CD4-positive, alpha-beta memory T cell (primary cell): Measurements from ENCODE around the gene WDR76. TPM values are rescaled to one million over a fixed set of nuclear protein-coding genes. Genes with fewer than 3 reads are reported as not detected.
A peak's percentile ranks its signal among the peaks of the same experiment; 100 is the strongest.

Source experiments
- CTCF ChIA-PET: fragments of 350-600 bp; sonication (Branson Sonifier 250); formaldehyde crosslinking; loops from one replicate; lab custom pipeline; 2021; ENCODE audit warnings: inconsistent platforms; ENCODE audit not compliant: partially characterized antibody; lab: Charles Lee
- POLR2A ChIA-PET: fragments of 350-600 bp; sonication (Branson Sonifier 250); formaldehyde crosslinking; loops from one replicate; lab custom pipeline; 2021; ENCODE audit not compliant: partially characterized antibody; lab: Charles Lee
- DNase-seq, 5 donors: peaks; one replicate each; pipeline versions ENCODE4 v3.0.0 to v3.0.0-alpha.2; 2020 to 2022; ENCODE audit warnings: mixed read lengths in 1 of 5
- H3K27ac ChIP-seq: one replicate; pipeline ENCODE4 v1.7.0; 2013; ENCODE audit warnings: low read depth, low read length
- H3K27me3 ChIP-seq: 2 replicates; pipeline ENCODE4 v1.7.0; 2013; ENCODE audit warnings: mild to moderate bottlenecking, low read length, moderate library complexity; ENCODE audit not compliant: insufficient read depth
- H3K36me3 ChIP-seq: 2 replicates; pipeline ENCODE4 v1.7.0; 2013; ENCODE audit warnings: mild to moderate bottlenecking, low read length, moderate library complexity; ENCODE audit not compliant: insufficient read depth
- H3K4me1 ChIP-seq: 2 replicates; pipeline ENCODE4 v1.7.0; 2013; ENCODE audit warnings: mild to moderate bottlenecking, low read length, moderate library complexity; ENCODE audit not compliant: insufficient read depth
- H3K4me3 ChIP-seq, 2 donors: one replicate each; pipeline ENCODE4 v1.7.0; 2013; ENCODE audit warnings: low read length in 2 of 2, mild to moderate bottlenecking in 1 of 2
- H3K9me3 ChIP-seq, 2 donors: one replicate each; pipeline ENCODE4 v1.7.0; 2013; ENCODE audit warnings: low read length in 2 of 2, control low read depth in 1 of 2; ENCODE audit not compliant: control insufficient read depth in 1 of 2
- H3K27ac Mint-ChIP-seq, 7 donors: one replicate each; pipeline ENCODE4 v1.8.0; 2020 to 2021; ENCODE audit warnings: mixed read lengths in 7 of 7, mild to moderate bottlenecking in 6 of 7, inconsistent platforms in 3 of 7, moderate library complexity in 3 of 7
- H3K27me3 Mint-ChIP-seq, 2 donors: one replicate each; pipeline ENCODE4 v1.8.0; 2020 to 2021; ENCODE audit warnings: mixed read lengths in 2 of 2
- H3K36me3 Mint-ChIP-seq, 2 donors: one replicate each; pipeline ENCODE4 v1.8.0; 2020 to 2021; ENCODE audit warnings: mixed read lengths in 2 of 2, inconsistent platforms in 1 of 2, mild to moderate bottlenecking in 1 of 2
- H3K4me1 Mint-ChIP-seq, 4 donors: one replicate each; pipeline ENCODE4 v1.8.0; 2020 to 2021; ENCODE audit warnings: mixed read lengths in 4 of 4, mild to moderate bottlenecking in 1 of 4
- H3K4me3 Mint-ChIP-seq, 8 donors: one replicate each; pipeline ENCODE4 v1.8.0; 2020 to 2021; ENCODE audit warnings: mixed read lengths in 8 of 8, mild to moderate bottlenecking in 7 of 8, moderate library complexity in 6 of 8, inconsistent platforms in 3 of 8
- H3K9me3 Mint-ChIP-seq, 8 donors: one replicate each; pipeline ENCODE4 v1.8.0; 2020 to 2021; ENCODE audit warnings: mixed read lengths in 8 of 8, mild to moderate bottlenecking in 5 of 8, inconsistent platforms in 3 of 8, moderate library complexity in 1 of 8
- intact Hi-C: fragments of 100-400 bp; cut with micrococcal nuclease; formaldehyde crosslinking; loops from one replicate; pipeline ENCODE4 v1.15.1; 2023
- polyA plus RNA-seq, 2 donors: library from polyadenylated mRNA; unstranded; fragments of 300-500 nt; fragmentation: Illumina TruSeq; gene quantifications; one replicate each; pipeline ENCODE4 v1.2.3, GENCODE V29; 2021
- total RNA-seq, 2 experiments: library from RNA; stranded (reverse); gene quantifications; one replicate each; pipeline ENCODE4 v1.2.3, GENCODE V29; 2021

WDR76 gene
- total RNA-seq (10 to 100 TPM; 17.2 TPM), polyA plus RNA-seq (10 to 100 TPM in 1 of 2 donors, 1 to 10 TPM in 1; 8.7 to 12.2 TPM)

- no peaks in the 10 kb centered on the region for H3K9me3 ChIP-seq
- Mint-ChIP-seq H3K36me3 (peaks cover 4 to 10% of the 10 kb centered on the region in 2 donors), H3K27ac (peak within 1 kb of the TSS; percentile 88 to 98 (median 92)), H3K9me3 (no peaks in the 10 kb centered on the region), H3K4me3 (peak within 1 kb of the TSS; percentile 81 to 94 (median 91)), H3K27me3 (no peaks in the 10 kb centered on the region), H3K4me1 (peaks cover 27 to 78% (median 51%) of the 10 kb centered on the region in 4 donors)
- H3K4me1 ChIP-seq: peaks cover 65% of the 10 kb centered on the region
- intact Hi-C loops: loop anchor here (5.0 to 10.0 kb wide), 2 partner anchors 312 to 601 kb away; partner anchors contain the start of genes CTDSPL2 and MAP1A
- no peaks in the 10 kb centered on the region for H3K36me3 ChIP-seq
- ChIA-PET CTCF (interaction anchor here (1.3 kb wide), 1 partner anchor 15 kb away, joined by 3 read pairs; no protein-coding TSS in a partner anchor), POLR2A (interaction anchor here (0.6 to 8.9 kb wide), 9 partner anchors 10 to 81 kb away, joined by 3 to 92 read pairs (median 6); partner anchors contain the start of genes ELL3, HYPK and SERINC4)
- no peaks in the 10 kb centered on the region for H3K27me3 ChIP-seq
- peak within 1 kb of the TSS; percentile 47 to 73 for H3K4me3 ChIP-seq
- peak; percentile 56 to 76 (median 61) for DNase-seq
- H3K27ac ChIP-seq: peak within 1 kb of the TSS; percentile 81
These were observed at the start of gene WDR76 for GRCh38 chr15:43826508-43827341. Gene WDR76 (plus strand): TSS chr15:43827002. CDS start chr15:43827033, 31 bp downstream.

- H3K27ac Mint-ChIP-seq: peak overlapping the region; percentile 94 to 97 (median 95)
- H3K27me3 ChIP-seq: no peaks in the 10 kb centered on the region
- H3K4me1 Mint-ChIP-seq: peaks cover 8 to 18% (median 11%) of the 10 kb centered on the region in 4 donors
- peak overlapping the region; percentile 82 to 95 for H3K4me3 ChIP-seq
- no peaks in the 10 kb centered on the region for H3K27me3 Mint-ChIP-seq
- peaks cover 16% of the 10 kb centered on the region for H3K4me1 ChIP-seq
- peaks cover 0 to 4% (median 0%) of the 10 kb centered on the region in 8 donors for H3K9me3 Mint-ChIP-seq
- peak overlapping the region; percentile 93 to 96 (median 94) for H3K4me3 Mint-ChIP-seq
- ChIA-PET CTCF (interaction anchor here (0.6 to 4.1 kb wide), 21 partner anchors 9 to 649 kb away, joined by 3 to 54 read pairs (median 4); partner anchors contain the start of genes HYPK, MFAP1, PDIA3 and SERF2), POLR2A (interaction anchor here (0.8 to 4.4 kb wide), 12 partner anchors 9 to 267 kb away, joined by 3 to 54 read pairs (median 6); partner anchors contain the start of genes HYPK, MFAP1, PDIA3 and SERF2)
- H3K9me3 ChIP-seq: no peaks in the 10 kb centered on the region
- intact Hi-C loops: loop anchor here (1.0 to 2.0 kb wide), 5 partner anchors 8 to 47 kb away; partner anchors contain the start of genes HYPK, MFAP1, SERF2 and SERINC4
- DNase-seq: peak; percentile 85 to 91 (median 86)
- H3K27ac ChIP-seq: peak overlapping the region; percentile 66
- peaks cover 2 to 21% of the 10 kb centered on the region in 2 donors for H3K36me3 Mint-ChIP-seq
- H3K36me3 ChIP-seq: peaks cover 9% of the 10 kb centered on the region
These were observed 49.4 kb upstream of the WDR76 start for GRCh38 chr15:43777267-43777914.

GRCh38 chr15:43779016-43779415, 47.8 kb upstream of the WDR76 start:
- Histone ChIP-seq H3K9me3 (no peaks in the 10 kb centered on the region), H3K27ac (no peak overlapping the region), H3K4me3 (no peak overlapping the region), H3K4me1 (peaks cover 16% of the 10 kb centered on the region), H3K27me3 (no peaks in the 10 kb centered on the region), H3K36me3 (no peaks in the 10 kb centered on the region)
- no peak for DNase-seq
- peak overlapping the region in 2 of 7 donors; percentile 3 to 43 for H3K27ac Mint-ChIP-seq
- no peak overlapping the region for H3K4me3 Mint-ChIP-seq
- H3K4me1 Mint-ChIP-seq: peaks cover 8 to 18% (median 11%) of the 10 kb centered on the region in 4 donors
- ChIA-PET POLR2A (interaction anchor here (2.7 to 4.4 kb wide), 2 partner anchors 13 to 29 kb away, joined by 15 to 54 read pairs; partner anchors contain the start of gene SERF2), CTCF (interaction anchor here (0.7 to 4.1 kb wide), 3 partner anchors 12 to 29 kb away, joined by 3 to 54 read pairs (median 26); partner anchors contain the start of gene SERF2)
- H3K9me3 Mint-ChIP-seq: peaks cover 0 to 4% (median 0%) of the 10 kb centered on the region in 8 donors
- peaks cover 0 to 11% of the 10 kb centered on the region in 2 donors for H3K36me3 Mint-ChIP-seq
- H3K27me3 Mint-ChIP-seq: no peaks in the 10 kb centered on the region
- intact Hi-C loops: no loop called here

- Histone ChIP-seq H3K36me3 (peaks cover 12% of the 10 kb centered on the region), H3K4me3 (no peak overlapping the region), H3K9me3 (no peaks in the 10 kb centered on the region), H3K27ac (no peak overlapping the region), H3K27me3 (no peaks in the 10 kb centered on the region), H3K4me1 (peaks cover 21% of the 10 kb centered on the region)
- ChIA-PET POLR2A (interaction anchor here (0.5 to 1.1 kb wide), 2 partner anchors 12 to 113 kb away, joined by 3 to 4 read pairs; no protein-coding TSS in a partner anchor), CTCF (interaction anchor here (0.7 to 6.1 kb wide), 3 partner anchors 12 to 19 kb away, joined by 3 to 54 read pairs (median 10); partner anchors contain the start of gene ELL3)
- DNase-seq: no peak
- no peaks in the 10 kb centered on the region for H3K27me3 Mint-ChIP-seq
- H3K36me3 Mint-ChIP-seq: peaks cover 11 to 27% of the 10 kb centered on the region in 2 donors
- peak overlapping the region in 1 of 7 donors; percentile 38 for H3K27ac Mint-ChIP-seq
- intact Hi-C loops: no loop called here
- H3K9me3 Mint-ChIP-seq: no peaks in the 10 kb centered on the region
- H3K4me1 Mint-ChIP-seq: peaks cover 14 to 30% (median 18%) of the 10 kb centered on the region in 4 donors
- H3K4me3 Mint-ChIP-seq: no peak overlapping the region
These were observed 37.4 kb upstream of the WDR76 start for GRCh38 chr15:43789409-43789808.

GRCh38 chr15:43791993-43792760, 34.6 kb upstream of the WDR76 start, which contains the start of gene SERF2:
Gene SERF2 (plus strand): TSS chr15:43792320. CDS start chr15:43792377, 57 bp downstream.
- intact Hi-C loops: loop anchor here (1.0 to 2.0 kb wide), 4 partner anchors 8 to 46 kb away; partner anchors contain the start of genes HYPK, MFAP1, PDIA3 and SERINC4
- peaks cover 32 to 52% of the 10 kb centered on the region in 2 donors for H3K36me3 Mint-ChIP-seq
- Histone ChIP-seq H3K27ac (peak within 1 kb of the TSS; percentile 100), H3K4me3 (peak within 1 kb of the TSS; percentile 97), H3K4me1 (peaks cover 36% of the 10 kb centered on the region), H3K27me3 (no peaks in the 10 kb centered on the region), H3K9me3 (no peaks in the 10 kb centered on the region), H3K36me3 (peaks cover 34% of the 10 kb centered on the region)
- no peaks in the 10 kb centered on the region for H3K9me3 Mint-ChIP-seq
- H3K27ac Mint-ChIP-seq: peak within 1 kb of the TSS; percentile 97 to 99 (median 98)
- CTCF ChIA-PET: interaction anchor here (1.0 to 6.1 kb wide), 3 partner anchors 14 to 22 kb away, joined by 3 to 54 read pairs (median 3); partner anchors contain the start of gene ELL3
- POLR2A ChIA-PET: interaction anchor here (0.6 to 5.3 kb wide), 12 partner anchors 10 to 462 kb away, joined by 3 to 62 read pairs (median 8); partner anchors contain the start of genes ELL3, HYPK, MFAP1 and SERINC4
- H3K27me3 Mint-ChIP-seq: no peaks in the 10 kb centered on the region
- peak; percentile 97 to 100 (median 98) for DNase-seq
- peak within 1 kb of the TSS; percentile 93 to 97 (median 96) for H3K4me3 Mint-ChIP-seq
- peaks cover 20 to 56% (median 37%) of the 10 kb centered on the region in 4 donors for H3K4me1 Mint-ChIP-seq
